AG04450 (cell line): ENCODE results near the gene DRC7. TPM values are rescaled to one million over a fixed set of nuclear protein-coding genes. Genes with fewer than 3 reads are reported as not detected.

Source experiments
- CTCF ChIA-PET: fragments of 300-600, 350-600 bp; formaldehyde crosslinking; extraction: SDS; loops from one replicate; lab custom pipeline; 2022; ENCODE audit warnings: antibody characterized with exemption, inconsistent platforms; lab: Charles Lee
- POLR2A ChIA-PET: fragments of 350-600 bp; formaldehyde crosslinking; extraction: SDS; loops from one replicate; lab custom pipeline; 2021; ENCODE audit warnings: antibody characterized with exemption, inconsistent platforms; lab: Yijun Ruan, JAX
- DNase-seq: peaks from one replicate; pipeline ENCODE4 v3.0.0-alpha.2; 2011; ENCODE audit warnings: low read depth, low spot score
- H3K27ac ChIP-seq: one replicate; pipeline ENCODE4 v1.5.1; 2012; ENCODE audit warnings: low read depth, low read length, control low read depth
- H3K27me3 ChIP-seq: one replicate; pipeline ENCODE4 v1.6.0; 2012; ENCODE audit warnings: low read length; ENCODE audit not compliant: control insufficient read depth, insufficient read depth
- H3K4me3 ChIP-seq: 2 replicates; pipeline ENCODE4 v1.5.1; 2011; ENCODE audit warnings: mild to moderate bottlenecking, low read depth, low read length, control low read depth
- H3K9me3 ChIP-seq: 2 replicates; pipeline ENCODE4 v1.5.1; 2012; ENCODE audit warnings: low read length; ENCODE audit not compliant: control insufficient read depth, insufficient read depth
- CTCF ChIP-seq: IDR thresholded peaks from 2 replicates; pipeline ENCODE4 v1.5.1; 2011; ENCODE audit warnings: low read depth, low read length, control low read depth, inconsistent platforms
- polyA plus RNA-seq: library from polyadenylated mRNA; depleted of rRNA; stranded (reverse); fragments of >200 nt; gene quantifications from 2 replicates; pipeline ENCODE4 v1.2.3, GENCODE V29; 2011

Gene DRC7
- polyA plus RNA-seq, 1 experiment = not detected

- H3K27ac ChIP-seq = no peak overlapping the region
- DNase-seq = no peak
- TF ChIP-seq CTCF = no peak
- H3K4me3 ChIP-seq = no peak overlapping the region
- ChIA-PET CTCF (no interaction called here), POLR2A (no interaction called here)
- H3K27me3 ChIP-seq = peaks cover 42% of the 10 kb centered on the region
- no peaks in the 10 kb centered on the region; the same call in 1 of the 2 replicates for H3K9me3 ChIP-seq
Observed at GRCh38 chr16:57693550-57693949, 1.1 kb upstream of the DRC7 start.

GRCh38 chr16:57694231-57694724 is 328 bp upstream of the DRC7 start:
- no peak for TF ChIP-seq CTCF
- DNase-seq = no peak
- no peak overlapping the region for H3K27ac ChIP-seq
- H3K27me3 ChIP-seq = peaks cover 37% of the 10 kb centered on the region
- no peak overlapping the region for H3K4me3 ChIP-seq
- ChIA-PET CTCF (no interaction called here), POLR2A (no interaction called here)
- no peaks in the 10 kb centered on the region; the same call in 1 of the 2 replicates for H3K9me3 ChIP-seq

GRCh38 chr16:57695680-57696069 is 1.1 kb downstream of the DRC7 start:
- TF ChIP-seq CTCF = no peak
- no peak for DNase-seq
- Histone ChIP-seq H3K9me3 (no peaks in the 10 kb centered on the region; the same call in 1 of the 2 replicates), H3K27me3 (peaks cover 28% of the 10 kb centered on the region), H3K4me3 (no peak overlapping the region), H3K27ac (no peak overlapping the region)
- POLR2A ChIA-PET = no interaction called here
- CTCF ChIA-PET = no interaction called here

GRCh38 chr16:57696240-57696639 is 1.6 kb downstream of the DRC7 start:
- Histone ChIP-seq H3K4me3 (no peak overlapping the region), H3K27ac (no peak overlapping the region), H3K27me3 (peaks cover 25% of the 10 kb centered on the region), H3K9me3 (no peaks in the 10 kb centered on the region; the same call in 1 of the 2 replicates)
- CTCF ChIA-PET = no interaction called here
- no peak for DNase-seq
- TF ChIP-seq CTCF = no peak
- POLR2A ChIA-PET = no interaction called here

GRCh38 chr16:57697896-57698537 is 3.4 kb downstream of the DRC7 start:
- no peak overlapping the region for H3K4me3 ChIP-seq
- CTCF ChIA-PET = no interaction called here
- DNase-seq = no peak
- POLR2A ChIA-PET = no interaction called here
- no peak overlapping the region for H3K27ac ChIP-seq
- H3K9me3 ChIP-seq = no peaks in the 10 kb centered on the region; the same call in 1 of the 2 replicates
- H3K27me3 ChIP-seq = peaks cover 18% of the 10 kb centered on the region
- no peak for TF ChIP-seq CTCF
